CD4-positive, alpha-beta T cell treated with Interleukin-4 for 4 hours (primary cell): ENCODE results near the gene LBH.
"Not testable (repeated sequence)": the region's sequence is repeated elsewhere in the genome, so short reads cannot be mapped to it uniquely, and the experiment has no call there.

Experiments used
- DNase-seq: peaks from one replicate; pipeline ENCODE4 v3.0.0-alpha.2; 2020

Gene LBH

DNA sequence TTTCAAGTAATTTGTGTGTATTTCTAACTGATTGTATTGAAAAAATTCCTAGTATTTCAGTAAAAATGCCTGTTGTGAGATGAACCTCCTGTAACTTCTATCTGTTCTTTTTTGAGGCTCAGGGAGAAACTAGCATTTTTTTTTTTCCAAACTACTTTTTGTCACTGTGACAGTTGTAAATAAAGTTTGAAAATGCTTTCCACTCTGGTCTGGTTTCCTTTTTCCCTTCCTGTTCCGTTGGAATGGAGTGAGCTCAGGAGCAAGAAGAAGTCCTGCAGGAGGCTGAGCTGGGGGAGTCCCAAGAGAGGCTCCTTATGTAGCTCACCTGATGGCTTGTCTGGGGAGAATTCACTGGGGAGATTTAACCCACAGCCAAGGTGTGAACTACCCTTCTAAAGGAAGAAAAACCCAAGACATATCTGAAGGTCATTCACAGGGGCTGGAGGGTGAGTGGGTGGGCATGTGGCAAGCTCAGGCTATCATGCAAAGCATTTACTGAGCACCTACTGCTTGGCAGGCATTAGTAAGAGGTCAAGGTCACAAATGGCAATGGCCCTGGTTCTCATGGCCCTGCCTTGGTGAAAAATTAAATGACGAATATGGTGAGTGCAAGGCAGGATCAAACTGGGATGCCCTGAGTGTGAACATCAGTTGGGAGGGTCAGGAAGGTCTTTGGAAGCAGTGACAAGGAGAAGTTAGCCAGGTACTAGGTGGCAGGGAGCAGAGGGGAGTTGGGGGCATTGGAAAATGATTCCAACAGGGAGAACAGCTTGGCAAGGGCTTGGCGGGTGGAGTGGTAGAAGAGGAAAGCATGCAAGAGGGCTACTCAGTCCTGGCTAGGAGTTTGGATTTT is 28.7 kb downstream of the LBH start:
- no peak for DNase-seq

DNA sequence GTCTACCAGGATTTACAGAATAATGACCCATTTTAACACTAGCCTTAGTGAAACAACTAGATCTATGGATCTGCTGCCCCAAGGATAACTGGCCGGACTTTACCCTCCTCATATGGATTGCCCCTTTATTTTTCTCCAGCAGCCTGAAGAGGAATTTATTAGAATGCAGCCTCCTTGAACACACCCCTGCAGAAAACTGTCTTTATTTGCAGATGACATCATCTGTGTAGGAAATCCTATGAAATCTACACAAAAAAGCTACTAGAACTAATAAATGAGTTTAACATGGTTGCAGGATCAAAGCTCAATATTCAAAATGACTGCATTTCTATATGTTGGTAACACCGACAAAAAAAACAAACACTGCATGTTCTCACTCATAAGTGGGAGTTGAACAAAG is 29.6 kb downstream of the LBH start:
- DNase-seq = no peak

DNA sequence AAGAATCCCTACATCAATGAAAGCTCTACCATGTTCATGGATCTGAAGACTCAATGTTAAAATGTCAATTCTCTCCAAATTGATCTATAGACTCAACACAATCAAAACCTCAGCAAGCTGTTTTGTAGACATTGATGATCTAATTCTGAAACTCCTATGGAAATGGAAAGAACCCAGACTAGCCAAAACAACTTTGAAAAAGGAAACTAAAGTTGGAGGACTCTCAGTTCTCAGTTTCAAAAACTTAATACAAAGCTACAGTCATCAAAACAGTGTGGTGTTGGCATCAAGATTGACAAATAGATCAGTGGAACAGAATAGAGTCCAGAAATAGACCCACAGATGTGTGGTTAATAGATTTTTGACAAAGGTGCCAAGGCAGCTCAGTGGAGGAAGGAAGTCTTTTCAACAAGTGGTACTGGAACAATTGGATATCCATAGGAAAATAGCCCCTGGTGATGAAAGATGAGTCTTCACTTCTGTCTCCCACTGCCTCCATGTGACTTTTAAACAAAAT is 30.4 kb downstream of the LBH start:
- DNase-seq = no peak

DNA sequence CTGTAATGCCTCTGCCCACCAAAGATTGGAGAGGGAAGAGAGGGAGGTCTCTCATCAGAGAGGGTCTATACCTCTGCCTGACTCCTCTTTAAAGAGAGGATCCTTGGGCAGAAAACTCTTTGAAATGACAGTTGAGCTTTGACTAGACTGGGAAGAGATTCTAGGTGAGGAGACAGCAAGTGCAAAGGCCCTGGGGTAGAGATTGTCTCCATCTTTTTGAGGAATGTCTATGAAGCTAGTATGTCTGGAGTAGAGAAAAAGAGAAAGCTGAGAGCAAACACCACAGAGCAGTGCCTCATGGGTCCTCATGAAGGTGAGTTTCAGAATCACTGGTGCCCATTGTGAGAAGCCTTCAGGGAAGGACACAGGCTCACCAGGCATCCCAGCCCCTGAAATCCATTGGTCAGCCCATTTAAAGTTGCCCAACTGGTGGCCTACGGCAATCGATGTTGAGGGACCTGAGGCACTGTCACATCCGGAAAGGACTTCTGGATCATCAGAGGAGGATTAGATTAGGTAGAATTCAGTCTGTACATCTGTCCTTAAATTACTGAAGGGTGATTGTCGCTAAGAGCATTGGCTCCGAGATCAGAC is 31.5 kb downstream of the LBH start:
- DNase-seq = no peak

DNA sequence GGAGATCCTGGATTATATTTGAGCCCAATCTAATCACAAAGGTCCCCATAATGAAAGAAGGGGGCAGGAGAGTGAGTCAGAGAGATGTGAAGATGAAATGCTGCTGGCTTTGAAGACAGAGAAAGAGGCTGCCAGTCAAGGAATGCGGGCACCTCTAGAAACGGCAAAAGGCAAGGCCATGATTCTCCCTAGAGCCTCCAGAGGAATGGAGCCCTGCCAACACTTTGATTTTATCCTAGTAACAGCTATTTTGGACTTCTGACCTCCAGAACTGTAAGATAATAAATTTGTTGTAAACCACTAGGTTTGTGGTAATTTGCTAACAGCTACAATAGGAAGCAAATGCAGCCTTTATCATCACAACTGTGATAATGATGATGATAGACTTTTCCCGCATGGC is 32.9 kb downstream of the LBH start:
- no peak for DNase-seq

DNA sequence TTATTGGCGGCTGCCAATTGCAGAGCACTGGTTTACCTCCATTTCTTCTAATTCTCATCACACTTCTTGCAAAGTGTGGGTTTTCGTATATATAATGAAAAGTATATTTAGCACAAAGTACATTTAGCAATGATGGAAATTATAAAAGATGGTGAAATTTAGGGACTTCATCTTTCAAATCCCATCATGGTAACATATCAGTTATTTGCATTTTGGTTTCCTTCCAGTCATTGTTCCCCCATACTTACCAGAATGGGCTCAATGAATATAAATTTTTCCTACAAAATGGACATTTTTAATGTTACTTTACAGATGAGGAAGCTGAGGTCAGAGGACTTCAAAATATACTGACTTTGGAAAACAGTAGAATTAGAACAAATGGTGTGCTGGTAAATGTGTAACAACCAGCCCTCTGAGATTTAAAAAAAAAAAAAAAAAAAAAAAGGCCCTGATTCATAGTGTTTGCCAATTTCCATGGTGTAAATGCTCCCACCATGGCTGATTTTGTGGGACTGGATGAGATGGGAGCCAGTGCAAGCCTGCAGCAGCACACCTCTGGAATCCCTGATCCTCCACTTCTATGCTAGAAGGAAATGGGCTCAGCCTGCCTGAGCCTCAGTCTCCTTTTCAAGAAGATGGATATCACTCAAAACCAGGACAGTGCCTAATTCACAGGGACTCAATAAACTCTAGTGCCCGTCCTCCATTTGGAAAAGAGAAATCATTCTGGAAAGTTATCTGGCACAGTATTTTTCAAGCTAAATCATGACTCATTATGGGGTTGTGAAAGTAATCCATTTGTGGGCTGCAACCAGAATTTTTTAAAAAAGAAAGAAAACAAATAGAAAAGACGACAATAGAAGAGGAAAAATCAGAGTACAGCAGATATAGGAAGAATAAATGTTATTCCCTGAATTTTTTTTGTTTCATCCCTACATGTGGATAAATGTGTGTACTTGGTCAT is 34.0 kb downstream of the LBH start:
- peak; percentile 30 for DNase-seq

DNA sequence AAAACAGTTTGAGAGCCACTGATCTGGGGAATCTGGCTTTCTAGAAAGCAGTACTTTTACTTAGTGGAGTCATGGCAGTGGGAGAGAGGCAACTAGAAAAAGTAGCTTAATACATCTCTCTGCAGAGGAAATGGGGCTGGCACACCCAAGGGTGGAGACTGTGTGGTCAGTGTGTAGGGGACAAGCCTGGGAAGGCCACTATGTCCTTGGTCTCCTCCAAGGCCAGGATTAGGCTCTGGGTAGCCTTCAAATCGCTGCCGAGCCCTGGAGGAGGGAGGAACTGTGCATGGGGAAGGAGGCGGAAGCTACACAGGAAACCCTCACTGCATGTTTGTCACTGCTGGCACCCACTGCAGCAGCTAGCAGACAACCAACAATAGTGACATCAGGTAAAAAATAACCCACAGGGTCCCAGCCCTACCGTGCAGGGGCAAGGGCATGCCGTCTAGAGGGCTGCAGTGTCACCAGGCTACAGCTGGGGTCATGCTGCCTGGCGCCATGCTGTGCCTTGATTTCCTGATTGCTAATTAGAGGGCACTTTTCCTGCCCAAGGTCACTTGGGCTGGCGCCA is 34.8 kb downstream of the LBH start:
- DNase-seq = peak; percentile 88

DNA sequence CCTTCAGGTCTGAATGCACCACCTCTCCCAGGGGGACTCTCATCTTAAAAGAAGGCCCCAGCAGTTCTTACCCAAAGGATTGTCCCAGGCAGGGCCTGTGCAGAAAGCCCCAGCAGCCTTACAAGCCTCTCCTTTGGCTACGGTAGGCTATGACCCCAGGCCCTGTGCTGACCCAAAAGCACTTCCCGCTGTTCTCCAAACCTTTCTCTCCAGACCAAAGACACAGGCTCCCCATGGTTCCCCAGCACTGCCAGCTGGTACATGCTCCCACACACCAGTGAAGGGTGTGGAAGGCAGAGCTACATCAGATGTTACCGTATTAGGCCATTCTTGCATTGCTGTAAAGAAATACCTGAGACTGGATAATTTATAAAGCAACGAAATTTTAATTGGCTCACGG is 35.4 kb downstream of the LBH start:
- no peak for DNase-seq

DNA sequence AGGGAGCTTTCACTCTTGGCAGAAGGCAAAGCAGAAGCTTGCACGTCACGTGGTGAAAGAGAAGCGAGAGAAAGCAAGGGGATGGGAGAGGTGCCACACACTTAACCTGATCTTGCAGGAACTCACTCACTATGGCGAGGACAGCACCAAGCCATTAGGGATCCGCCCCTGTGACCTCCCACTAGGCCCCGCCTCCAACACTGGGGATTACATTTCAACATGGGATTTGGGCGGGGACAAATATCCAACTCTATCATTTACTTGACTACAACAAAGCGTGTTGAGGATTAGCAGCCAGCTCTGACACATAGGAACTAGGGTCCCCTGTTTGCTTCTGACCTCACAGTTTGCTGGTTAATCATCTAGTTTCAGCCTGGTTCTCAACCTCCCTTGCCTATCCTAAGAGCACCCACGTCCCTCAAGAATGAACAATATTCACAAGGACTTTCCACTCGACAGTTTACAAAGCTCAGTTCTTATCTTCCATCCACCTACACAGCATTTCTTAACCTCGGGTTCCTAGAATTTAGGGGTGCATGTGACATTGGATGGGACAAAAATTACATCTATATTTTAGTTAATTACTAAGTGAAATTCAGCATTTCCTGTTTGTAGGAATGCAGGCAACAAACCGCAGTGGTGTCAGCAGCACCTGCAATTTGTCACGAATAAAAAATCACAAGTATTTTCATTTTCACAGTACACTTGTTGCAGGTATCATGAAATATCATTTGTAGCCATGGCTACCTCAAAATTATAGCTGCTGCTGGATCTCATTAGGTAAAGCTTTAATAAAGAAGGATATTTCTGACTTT is 36.0 kb downstream of the LBH start:
- peak; percentile 61 for DNase-seq

DNA sequence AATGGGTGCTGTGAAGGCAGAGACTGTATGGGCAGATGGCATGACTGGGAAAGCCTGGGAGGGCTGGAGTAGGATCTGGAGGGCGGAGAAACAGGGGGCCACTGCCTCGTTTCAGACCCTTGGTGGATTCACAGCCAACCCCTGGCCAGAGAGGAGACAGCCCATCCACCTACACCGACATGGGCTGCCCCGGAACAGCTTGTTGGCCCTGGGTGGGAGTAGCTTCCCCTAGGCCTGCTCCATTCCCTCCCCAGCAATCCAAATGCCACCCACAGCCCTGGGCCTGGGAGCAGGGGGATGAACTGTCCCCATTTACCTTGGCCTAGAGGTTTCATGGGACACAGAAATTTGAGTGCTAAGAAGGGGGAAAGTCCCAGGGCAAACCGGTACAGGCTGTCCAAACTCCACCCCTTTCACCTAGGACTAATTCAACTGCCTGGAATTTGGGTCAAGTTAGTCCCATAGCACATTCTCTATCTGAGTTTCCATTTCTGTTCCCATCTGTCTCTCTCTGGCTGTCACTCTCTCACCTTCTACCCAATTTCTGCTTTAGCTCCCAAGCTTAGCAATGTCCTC is 37.0 kb downstream of the LBH start:
- no peak for DNase-seq

DNA sequence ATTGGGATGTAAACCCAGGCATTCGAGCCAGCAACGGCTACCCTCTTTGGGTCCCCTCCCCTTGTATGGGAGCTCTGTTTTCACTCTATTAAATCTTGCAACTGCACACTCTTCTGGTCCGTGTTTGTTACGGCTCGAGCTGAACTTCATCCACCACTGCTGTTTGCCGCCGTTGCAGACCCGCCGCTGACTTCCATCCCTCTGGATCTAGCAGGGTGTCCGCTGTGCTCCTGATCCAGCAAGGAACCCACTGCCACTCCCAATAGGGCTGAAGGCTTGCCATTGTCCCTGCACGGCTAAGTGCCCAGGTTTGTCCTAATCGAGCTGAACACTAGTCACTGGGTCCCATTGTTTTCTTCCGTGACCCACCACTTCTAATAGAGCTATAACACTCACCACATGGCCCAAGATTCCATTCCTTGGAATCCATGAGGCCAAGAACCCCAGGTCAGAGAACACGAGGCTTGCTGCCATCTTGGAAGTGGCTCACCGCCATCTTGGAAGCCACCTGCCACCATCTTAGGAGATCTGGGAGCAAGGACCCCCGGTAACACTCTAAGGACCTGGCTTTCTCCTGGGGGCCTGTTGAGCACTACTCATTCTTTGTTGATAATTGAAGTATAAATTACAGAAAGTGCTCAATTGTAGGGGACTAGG is 37.9 kb downstream of the LBH start:
- DNase-seq = not testable (repeated sequence)

DNA sequence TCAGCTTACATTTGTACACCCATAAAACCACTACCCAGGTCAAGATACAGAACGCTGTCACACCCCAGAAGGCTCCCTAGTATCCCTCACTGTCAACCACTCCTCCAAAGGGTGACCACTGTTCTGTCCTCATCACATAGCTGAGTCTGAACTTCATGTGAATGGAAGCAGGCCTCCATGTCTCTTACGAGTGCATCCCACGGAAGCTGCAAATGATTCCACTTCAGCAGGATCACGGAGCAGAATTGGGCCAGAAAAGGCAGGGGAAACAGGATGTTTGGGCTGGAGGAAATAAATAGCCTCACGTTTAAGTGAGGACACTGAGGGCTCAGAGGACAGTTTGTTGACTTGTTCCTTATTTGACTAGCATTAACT is 38.4 kb downstream of the LBH start:
- DNase-seq = no peak

DNA sequence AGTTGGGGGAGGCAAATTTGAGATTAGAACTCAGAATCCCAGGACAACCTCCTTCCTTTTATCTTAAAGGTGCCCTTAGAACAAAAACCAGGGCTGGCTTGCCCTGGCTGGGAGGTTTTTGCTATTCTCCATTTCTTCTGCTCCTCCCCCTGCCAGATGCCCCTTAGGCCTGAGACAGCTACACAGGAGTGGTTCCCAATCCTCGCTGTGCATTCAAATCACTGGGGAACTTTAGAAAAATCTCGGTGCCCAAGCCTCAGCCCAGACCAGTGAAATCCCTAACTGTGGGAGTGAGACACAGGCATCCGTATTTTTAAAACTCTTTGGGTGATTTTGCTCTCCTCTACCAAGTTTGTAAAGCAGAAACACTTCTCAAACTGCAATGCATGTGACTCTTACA is 38.8 kb downstream of the LBH start:
- DNase-seq = no peak

DNA sequence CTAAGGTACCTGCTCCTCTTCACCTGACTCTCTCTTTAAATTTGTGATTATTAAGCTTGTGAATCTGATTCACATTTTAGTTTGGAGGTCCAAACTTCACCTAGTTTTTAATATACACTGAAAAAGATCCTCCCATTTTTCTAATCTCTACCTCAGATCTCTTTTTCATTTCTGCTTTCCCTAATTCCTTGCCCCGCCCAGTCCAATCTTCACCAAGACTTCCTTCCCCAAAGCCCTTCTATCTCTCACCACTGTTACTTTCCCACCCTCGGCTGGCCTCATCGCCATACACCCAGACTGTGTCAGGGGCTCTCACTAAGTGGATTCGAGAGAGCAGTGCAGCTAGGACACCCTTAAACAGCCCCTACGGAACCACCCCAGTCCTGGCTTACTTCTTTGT is 40.0 kb downstream of the LBH start:
- no peak for DNase-seq

DNA sequence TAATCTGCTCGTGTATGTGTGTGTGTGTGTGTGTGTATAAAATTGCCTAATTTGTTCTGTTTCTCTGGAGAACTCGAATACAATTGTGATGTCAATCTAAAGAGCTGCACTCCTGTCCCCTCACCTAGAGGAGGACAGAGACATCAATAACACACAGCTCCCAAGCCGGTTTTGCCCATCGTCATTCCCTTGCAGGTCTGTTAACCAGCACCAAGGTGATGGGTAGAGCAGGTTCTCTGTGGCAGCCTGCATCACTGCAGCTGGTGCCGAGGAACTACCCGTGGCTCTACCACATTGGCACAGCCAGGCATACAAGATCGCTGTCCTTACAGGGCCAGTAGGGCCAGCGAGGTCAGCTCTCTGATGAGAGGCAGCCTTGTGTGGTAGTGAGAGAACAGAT is 41.0 kb downstream of the LBH start:
- DNase-seq = no peak

DNA sequence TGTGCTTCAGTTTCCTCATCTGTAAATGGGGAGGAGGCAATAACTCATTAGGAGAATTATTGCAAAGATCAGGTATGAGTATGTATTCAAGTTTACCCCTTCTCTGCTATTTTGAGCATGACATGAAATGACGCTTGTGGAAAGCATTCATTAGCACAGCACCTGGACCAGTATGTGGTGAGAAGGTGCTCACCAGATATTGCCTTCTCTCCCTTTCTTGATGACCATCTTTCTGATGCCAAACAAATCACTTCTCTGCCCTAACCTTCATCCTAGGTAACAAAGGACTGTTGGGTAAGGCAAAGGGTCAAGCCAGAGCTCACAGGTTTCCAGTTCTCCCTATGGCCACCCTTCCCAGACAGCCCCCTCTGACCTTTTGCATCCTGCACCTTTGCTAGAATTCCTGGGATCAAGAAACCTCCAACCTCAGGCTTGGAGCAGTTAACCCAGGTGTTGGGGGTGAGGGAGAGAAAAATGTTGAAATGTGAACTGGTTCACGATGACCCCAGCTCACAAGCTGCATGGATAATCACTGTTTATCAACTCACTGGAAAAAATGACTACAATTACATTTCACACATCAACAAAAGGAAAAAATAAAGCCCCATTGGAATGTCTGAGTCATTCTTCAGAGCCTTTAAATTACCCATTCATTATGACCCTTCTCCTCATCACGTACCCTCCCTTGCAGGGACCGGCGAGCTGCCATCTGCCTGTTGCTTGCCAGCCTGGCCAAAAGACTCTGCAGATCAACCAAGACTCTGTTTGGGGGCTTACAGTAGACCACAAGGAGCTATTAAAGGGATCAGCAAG is 41.6 kb downstream of the LBH start:
- DNase-seq = no peak

DNA sequence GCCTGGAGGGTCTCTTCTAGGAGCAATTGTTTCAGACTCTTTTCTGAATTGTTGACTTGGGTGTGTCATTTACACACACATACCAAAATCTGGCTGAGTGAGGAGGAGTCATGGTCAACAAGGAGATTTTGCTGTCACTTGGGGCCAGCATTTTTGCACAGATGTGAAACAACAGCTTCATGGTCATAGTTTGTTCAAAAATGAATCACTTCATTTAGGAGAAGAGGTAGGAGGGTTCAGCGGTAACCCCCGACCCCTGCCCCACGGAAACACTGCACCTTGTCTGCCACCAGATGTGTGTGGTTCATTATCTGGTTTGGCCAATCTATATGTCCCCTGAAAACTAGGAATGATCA is 42.2 kb downstream of the LBH start:
- DNase-seq = no peak

DNA sequence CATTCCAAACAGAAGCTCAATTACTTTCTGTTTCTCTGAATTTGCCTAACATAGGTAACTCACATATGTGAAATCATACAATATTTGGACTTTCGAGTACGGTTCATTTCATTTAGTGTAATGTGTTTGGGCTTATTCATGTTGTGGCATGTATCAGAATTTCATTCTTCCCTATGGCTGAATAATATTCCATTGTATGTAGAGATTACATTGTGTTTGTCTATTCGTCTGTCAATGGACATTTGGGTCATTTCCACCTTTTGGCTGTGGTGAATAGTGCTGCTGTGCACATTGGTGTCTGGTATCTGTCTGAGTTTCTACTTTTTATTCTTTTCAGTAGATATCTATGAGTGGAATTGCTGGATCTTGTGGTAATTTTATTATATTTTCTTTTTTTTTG is 43.9 kb downstream of the LBH start:
- DNase-seq = no peak

DNA sequence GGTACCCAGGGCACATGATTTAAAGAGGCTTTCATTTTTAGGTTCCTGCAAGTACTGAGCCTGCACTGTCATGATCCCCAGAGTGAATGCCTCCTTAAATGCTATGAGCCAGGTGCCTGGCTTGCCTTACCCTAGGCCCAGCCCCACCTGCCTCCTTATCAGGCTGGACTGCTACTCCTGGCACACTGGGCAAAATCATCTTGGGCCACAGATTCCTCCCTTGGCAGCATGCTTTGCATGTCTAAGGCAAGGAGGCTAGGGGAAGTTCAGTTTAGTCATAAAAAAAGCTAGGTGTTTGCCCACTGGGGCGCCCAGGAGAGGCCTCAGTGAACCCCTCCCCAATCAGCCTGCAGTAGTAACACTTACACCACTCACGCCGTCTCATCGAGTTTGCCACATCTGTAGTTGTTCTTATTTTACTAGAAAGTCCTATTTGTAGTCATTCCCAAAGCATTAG is 45.1 kb downstream of the LBH start:
- DNase-seq = no peak

DNA sequence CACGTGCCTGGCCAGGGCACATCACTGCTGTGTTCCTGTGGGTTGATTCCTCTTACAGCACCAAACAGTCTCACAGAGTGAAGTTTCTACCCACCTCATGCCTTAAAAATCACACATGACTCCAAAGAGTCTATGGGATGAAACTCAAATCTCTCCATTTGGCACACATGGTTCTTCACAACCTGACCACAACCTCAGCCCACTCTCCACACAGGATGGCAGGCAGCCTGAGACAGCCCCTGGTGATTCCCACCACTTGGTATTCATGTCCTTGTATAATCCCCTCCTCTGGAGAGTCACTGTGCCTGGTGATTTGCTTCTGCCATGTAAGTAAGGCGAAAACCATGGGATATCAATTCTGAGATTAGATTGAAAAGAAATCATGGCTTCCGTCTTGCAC is 46.2 kb downstream of the LBH start:
- DNase-seq = no peak
